ENCODE results near the gene NOPCHAP1.
"Not testable (repeated sequence)": the region's sequence is repeated elsewhere in the genome, so short reads cannot be mapped to it uniquely, and the experiment has no call there.

The NOPCHAP1 gene, protein sequence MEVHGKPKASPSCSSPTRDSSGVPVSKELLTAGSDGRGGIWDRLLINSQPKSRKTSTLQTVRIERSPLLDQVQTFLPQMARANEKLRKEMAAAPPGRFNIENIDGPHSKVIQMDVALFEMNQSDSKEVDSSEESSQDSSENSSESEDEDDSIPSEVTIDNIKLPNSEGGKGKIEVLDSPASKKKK

DNA sequence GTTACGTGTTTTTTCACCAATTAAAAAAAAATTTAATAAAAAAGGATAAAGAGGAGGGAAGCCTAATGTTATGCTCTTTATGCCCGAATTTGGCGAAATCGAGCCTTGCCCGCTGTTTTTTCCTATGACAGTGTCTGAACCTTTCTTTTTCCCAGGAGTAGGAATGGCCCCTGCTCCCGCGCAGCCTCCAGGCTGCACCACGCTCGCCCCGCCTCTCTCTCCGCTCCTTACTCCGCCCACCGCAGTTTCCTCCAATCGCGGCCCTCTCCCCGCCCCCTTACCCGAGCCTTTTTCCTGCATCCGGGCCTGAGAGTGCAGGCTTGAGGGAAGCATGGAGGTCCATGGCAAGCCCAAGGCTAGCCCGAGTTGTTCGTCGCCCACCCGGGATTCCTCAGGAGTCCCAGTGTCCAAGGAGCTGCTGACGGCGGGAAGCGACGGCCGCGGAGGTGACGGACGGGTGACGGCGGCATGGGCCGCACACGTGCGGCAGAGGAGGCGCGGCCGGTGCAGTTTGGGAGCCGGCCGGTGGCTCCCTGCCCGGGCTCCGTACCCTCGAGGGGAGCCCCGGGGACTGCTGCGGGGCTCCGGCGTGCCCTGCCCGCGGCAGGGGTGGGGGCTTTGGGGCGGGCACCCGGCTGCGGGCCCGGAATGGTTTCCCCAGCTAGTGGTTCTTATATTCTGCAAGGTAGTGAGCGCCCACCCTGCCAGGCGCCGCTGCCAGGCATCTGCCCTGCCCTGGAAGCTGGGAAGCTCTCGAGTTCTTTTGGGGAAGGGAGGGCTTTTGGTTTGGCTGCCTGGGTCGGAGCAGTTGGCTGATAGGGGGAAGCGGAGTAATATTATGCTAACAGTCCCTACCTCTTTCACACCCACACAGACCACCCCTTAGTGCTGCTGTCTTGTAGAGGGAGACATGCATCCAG is at the start of gene NOPCHAP1:
Gene NOPCHAP1, plus strand, starts transcription at position 295 of the 920 bp plus-strand sequence. Its CDS starts 37 bp downstream, at position 332.
- DNase-seq (ENCODE audit: low spot score) = peak; percentile 93

DNA sequence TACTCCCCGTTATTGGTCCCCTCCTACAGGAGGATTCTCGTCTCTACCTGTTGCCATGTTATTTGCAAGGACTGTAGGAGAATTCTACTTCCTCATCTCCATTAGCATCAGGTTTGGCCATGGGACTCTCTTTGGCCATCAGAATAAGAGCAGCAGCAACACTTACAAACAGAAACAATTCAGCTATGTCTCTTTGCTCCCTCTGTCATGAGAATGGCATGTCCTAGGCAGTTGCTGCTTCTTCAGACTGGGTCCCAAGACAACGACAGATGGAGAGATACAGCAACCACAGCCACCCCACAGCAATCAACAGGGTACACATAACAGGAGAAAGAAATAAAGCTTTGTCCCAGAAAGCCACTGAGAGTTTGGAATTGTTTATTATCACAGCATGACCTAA is 47.7 kb upstream of the NOPCHAP1 start:
- no peak for DNase-seq (ENCODE audit: low spot score)

DNA sequence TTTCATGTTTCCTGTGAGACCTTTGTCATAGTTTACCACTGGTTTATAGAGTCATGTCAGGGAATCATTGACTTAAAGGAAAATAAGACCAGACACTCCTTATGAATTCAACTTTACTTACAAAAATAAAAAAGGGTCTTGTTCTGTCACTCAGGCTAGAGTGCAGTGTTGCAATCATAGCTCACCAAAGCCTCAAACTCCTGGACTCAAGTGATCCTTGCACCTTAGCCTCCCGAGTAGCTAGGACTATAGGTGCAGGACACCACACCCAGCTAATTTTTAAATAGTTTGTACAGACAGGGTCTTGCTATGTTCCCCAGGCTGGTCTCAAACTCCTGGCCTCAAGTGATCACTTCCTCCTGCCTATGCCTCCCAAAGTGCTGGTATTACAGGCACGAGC is 47.0 kb upstream of the NOPCHAP1 start:
- DNase-seq (ENCODE audit: low spot score) = no peak

DNA sequence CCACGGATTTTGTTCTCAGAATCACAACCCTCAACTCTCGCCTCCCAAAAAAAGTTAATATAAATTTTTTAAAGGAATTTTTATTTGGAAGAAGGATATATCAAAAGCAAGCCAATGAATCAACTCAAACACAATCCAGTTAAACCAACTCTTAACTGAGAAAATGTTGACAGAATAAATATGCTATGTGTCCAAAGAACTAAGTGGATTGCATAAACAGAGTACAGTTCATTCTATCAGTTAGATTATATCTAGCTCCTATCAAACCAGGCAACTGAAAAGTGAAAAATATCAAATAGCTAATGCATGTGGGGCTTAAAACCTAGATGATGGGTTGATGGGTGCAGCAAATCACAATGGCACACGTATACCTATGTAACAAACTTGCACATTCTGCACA is 44.7 kb upstream of the NOPCHAP1 start:
- DNase-seq (ENCODE audit: low spot score) = no peak

DNA sequence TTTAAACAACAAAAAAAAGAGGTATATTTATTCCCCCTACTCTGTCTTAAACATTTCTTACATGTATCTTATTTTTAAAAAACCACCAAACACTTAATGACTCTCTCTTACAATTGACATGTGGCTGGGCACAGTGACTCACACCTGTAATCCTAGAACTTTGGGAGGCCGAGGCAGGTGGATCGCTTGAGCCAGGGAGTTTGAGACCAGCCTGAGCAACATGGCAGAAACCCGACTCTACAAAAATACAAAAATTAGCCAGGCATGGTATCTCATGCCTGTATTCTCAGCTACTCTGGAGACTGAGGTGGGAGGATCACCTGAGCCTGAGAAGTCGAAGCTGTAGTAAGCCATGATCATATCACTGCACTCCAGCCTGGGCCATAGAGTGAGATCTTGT is 44.0 kb upstream of the NOPCHAP1 start:
- DNase-seq (ENCODE audit: low spot score) = no peak

DNA sequence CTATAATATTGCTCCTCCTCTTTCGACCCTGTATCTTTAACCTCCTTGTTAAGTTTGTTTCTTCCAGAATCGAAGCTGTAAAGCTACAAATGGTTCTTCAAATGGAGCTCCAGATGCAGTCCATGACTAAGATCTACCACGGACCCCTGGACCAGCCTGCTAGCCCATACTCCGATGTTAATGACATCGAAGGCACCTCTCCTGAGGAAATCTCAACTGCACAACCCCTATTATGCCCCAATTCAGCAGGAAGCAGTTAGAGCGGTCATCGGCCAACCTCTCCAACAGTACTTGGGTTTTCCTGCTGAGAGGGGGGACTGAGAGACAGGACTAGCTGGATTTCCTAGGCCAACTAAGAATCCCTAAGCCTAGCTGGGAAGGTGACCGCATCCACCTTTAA is 42.7 kb upstream of the NOPCHAP1 start:
- DNase-seq (ENCODE audit: low spot score) = not testable (repeated sequence)

DNA sequence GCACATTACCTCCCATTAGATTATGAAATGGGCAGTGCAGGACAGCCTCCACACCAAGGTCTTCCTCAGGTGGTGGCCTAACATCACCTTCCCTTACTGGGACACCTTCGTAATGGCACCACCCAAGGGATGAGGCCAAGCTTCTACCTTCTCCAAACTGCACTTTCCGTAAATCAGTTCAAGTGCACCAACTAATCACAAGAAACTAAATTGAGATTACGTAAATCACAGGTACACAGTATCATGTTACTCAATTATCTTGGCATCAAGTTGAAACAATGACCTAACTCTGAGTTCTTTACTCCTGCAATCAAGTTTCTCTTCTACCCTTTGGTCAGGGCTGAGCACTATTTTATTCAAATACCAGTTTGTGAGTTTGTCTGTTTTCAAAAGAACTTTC is 41.9 kb upstream of the NOPCHAP1 start:
- DNase-seq (ENCODE audit: low spot score) = no peak

DNA sequence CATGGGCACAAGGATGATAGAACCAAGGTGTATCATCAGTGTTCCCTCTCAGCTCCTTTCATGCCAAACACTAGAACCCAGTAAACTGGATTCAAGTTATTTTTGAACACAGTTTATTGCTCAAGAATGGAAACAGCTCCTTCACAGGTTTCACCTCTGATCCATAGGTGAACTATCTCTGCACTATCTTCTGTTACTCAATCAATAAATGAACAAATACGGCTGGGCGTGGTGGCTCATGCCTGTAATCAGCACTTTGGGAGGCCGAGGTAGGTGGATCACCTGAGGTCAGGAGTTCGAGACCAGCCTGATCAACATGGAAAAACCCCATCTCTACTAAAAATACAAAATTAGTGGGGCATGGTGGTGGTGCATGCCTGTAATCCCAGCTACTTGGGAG is 37.4 kb upstream of the NOPCHAP1 start:
- DNase-seq (ENCODE audit: low spot score) = not testable (repeated sequence)

DNA sequence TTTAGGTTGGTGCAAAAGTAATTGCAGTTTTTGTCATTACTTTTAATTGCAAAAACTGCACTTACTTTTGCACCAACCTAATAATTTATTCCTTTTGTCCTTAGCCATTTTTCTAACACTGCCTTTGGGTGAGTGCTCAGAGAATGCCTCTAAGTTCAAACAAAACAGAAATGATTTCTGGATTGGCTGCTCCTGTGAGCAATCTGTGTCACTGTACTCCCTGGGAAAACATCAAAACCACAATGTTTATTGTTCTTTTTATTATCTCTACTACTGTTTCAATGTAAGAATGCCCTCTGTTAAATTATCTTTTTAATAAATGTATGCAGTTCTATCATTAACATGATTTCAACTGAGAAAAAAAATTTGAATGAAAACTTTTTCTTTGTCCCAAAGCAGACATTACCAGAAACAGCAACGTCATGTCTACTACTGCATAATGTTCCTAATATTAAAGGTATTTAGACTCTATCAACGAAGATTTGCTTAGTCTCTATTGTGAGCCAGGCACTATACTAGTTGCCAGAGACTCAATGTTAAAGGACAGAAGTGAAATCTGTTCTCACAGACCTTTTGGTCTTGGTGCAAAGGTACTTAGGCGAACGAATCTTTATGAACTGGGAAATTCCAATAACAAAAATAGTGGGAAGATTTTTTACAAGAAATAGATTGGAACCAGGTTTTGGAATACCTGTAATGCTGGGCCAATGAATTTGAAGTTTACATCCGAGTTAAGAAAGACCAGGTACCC is 34.2 kb upstream of the NOPCHAP1 start:
- DNase-seq (ENCODE audit: low spot score) = no peak

DNA sequence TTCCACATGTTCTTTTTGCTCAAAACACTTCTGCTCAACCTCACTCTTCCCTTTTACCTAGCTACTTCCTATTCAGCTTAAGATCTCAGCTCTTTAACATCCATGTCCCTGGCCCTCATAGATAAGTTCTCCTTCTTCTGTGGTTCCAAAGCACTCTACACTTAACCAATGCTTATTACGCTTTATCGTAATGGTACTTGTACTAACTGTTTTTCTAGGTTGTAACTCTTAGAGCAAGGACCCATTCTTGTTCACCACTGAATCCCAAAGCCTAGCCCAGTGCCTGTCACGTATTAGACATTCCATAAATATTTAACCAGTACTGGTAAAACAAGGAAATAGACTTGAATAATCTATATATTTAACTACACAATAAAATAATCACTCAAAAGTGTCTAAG is 33.3 kb upstream of the NOPCHAP1 start:
- no peak for DNase-seq (ENCODE audit: low spot score)

DNA sequence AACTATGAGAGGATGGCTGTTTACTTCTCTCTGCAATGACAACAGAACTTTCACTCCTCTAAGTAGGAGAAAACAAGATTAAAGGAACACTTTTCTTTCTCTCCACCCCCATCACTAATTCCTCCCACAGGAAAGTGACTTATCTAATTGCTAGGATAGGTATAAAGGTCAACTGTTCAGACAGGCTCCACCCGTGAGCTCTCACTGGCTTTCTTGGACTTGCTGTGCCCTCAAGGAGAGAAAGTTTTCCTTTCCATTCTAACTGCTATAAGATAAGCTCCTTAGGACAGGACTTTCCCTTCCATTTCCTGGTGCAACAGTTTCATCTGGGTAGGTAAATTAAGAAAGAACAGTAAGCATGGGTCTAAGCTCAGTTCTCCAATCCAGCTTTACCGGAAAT is 32.8 kb upstream of the NOPCHAP1 start:
- DNase-seq (ENCODE audit: low spot score) = no peak

DNA sequence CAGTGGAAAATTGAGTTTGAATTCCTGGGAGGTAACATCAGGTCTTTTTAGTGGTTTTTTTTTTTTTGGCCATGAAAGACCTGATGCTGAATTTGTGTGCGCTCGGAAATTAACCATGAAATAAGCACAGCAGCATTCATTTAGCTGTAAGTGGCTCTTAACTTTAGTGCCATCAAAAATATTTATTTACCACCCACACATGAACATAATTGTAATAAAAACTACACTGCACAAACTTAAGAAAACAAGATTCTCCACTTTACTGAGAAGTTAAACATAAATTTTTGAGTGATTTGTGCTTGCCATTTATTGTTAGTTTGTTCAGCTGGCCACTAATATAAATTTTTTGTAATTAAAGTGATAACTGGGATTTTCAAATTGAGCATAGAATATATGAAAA is 30.4 kb upstream of the NOPCHAP1 start:
- no peak for DNase-seq (ENCODE audit: low spot score)

DNA sequence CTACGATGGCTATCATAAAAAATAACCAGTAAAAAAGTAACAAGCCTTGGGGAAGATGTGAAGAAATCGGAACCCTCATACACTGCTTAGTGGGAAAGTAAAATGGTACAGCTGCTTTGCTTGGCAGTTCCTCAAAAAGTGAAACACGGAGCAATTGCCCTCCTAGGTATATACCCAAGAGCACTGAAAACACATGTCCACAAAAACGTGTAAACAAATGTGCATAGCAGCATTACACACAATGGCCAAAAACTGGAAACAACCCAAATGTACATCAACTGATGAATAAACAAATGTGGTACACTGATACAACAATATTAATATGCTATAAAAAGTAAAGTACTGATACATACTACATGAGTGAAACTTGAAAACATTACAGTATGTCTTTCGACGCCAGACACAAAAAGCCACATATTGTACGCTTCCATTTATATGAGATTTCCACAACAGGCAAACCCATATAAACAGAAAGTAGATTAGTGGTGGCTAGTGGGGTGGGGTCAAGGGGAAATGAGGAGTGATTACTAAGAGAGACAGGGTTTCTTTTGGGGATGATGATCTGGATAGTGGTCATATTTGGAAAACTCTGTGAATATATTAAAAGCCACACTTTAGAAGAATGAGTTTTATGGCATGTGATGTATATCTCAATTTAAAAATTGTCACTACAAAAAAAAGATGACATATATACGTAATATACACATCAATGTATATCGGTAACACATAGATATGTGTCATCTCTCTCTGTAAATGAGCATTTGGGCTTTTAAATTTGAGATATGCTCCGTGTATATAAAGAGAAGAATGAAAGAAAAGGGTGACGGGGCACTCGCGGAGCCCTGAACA is 29.0 kb upstream of the NOPCHAP1 start:
- no peak for DNase-seq (ENCODE audit: low spot score)

DNA sequence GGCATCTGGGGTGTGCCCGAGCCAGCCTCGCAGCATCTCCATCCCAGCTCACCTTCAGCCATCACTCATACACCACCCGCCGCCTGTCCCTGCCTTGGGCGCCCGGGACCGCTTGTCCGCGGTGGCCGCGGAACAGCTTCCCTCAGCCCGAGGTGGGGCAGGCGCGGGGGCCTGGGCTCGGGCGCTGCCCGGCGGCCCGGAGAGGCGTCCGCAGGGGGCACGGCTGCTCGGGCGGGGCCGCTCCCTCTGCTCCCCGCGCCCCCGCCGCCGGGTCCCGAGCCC is 28.5 kb upstream of the NOPCHAP1 start:
- DNase-seq (ENCODE audit: low spot score) = no peak

DNA sequence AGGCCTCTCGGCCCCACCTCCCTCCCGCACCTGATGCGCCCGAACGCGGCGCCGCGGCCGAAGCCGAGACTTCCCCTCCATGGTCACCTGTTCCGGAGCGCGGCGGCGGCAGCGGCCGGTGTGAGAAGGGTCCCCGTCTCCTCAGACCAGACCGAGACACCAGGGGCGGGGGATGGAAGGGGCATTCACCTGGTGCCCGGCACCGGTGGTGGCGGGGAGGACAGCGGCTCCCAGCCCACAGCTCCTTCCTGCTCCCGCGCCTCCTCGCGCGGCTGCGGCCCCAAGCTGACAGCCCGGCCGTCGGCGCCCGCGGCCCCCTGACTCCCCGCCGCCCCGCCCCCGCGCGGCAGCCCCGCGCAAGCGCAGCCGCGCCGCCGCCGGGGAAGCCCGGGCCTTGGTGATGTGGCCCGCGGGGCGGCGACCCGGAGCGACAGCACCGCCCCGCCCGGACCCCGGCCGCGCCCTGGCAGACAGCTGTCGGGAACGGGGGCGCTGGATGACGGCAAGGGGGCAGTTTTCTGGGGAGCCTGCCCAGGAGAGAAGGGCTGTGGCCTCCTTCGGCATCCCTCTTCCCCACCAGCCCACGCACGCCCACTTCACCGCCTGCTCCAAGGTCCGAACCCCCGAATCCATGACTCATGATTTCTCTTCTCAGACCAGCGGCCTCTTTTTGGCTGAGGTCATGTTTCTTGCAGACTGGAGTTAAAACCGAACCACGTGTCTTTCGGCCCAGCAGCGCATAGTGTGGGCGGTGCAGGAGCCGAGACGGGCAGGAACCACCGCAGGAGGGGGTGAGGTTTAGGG is 27.9 kb upstream of the NOPCHAP1 start, which contains the start of gene SLC41A2:
Gene SLC41A2, minus strand, starts transcription at position 290 of the 804 bp plus-strand sequence. CDS start 29,763 bp downstream, outside the sequence.
- DNase-seq (ENCODE audit: low spot score) = peak; percentile 68

DNA sequence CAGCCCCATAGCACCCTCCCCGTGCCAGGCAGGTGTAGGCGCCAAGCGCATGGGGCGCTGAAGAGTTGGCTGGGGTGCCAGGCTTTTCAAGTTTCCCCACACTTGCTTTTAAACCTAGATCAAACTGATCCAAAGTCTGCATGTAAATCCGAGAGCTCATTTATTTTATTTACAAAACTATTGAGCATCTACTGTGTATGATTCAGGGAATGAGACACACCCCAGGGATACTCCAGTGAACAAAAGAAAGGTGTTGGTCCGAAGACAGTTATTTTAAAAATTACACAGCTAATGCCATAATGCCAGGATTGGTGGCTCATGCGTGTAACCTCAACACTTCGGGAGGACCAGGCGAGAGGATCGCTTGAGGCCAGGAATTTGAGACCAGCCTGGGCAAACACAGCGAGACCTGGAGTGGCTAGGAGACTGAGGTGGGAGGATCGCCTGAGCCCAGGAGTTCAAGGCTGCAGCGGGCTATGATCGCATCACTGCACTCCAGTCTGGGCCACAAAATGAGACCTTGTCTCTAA is 27.2 kb upstream of the NOPCHAP1 start:
- no peak for DNase-seq (ENCODE audit: low spot score)

DNA sequence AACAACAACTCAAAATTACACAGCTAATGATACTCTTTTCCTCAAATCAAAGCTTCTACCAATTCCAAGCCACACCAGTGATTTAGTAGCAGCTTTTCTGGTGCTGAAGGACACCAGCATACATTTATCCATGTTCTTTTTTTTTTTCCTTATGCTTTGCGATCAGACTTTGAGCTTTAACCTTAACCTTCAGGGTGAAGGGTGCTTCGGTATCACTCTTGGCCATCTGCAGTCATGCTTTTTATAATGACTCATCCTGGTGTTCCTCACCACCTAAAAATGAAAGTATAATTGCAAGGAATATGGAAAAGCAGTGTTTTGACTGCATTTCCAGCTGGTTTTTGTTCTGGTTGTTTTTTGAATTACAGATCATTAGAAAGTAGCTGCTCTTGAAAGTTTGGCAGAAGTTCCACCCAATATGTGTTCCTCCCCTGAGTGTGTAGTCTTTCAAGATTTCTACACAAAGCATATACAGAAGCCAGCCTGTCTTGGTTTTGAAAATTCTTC is 26.7 kb upstream of the NOPCHAP1 start:
- DNase-seq (ENCODE audit: low spot score) = no peak

DNA sequence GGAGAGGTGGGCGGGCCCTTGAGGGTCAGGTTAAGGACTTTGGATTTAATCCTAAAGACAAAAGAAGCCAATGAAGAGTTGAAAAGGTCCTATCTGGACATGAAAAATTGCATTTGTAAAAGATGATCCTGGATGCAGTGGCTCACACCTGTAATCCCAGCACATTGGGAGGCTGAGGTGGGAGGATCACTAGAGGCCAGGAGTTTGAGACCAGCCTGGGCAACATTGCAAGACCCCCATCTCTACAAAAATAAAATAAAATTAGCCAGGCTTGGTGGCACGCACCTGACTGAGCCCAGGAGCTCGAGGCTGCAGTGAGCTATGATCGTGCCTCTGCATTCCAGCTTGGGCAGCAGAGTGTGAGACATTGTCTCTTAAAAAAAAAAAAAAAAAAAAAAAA is 25.7 kb upstream of the NOPCHAP1 start:
- DNase-seq (ENCODE audit: low spot score) = no peak

DNA sequence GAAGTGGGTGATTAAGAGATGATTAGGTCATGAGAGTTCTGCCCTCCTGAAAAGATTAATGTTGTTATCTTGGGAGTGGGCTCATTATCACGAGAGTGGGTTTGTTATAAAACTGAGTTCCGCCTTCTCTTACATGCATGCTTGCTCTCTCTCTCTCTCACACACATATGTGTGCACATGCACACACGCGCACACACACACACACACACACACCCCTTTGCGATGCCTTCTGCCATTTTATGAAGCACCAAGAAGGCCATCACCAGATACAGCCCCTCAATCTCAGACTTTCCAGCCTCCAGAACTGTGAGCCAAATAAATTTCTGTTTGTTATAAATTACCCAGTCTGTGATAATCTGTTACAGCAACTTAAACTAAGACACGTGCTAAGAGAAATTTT is 22.4 kb upstream of the NOPCHAP1 start:
- no peak for DNase-seq (ENCODE audit: low spot score)

DNA sequence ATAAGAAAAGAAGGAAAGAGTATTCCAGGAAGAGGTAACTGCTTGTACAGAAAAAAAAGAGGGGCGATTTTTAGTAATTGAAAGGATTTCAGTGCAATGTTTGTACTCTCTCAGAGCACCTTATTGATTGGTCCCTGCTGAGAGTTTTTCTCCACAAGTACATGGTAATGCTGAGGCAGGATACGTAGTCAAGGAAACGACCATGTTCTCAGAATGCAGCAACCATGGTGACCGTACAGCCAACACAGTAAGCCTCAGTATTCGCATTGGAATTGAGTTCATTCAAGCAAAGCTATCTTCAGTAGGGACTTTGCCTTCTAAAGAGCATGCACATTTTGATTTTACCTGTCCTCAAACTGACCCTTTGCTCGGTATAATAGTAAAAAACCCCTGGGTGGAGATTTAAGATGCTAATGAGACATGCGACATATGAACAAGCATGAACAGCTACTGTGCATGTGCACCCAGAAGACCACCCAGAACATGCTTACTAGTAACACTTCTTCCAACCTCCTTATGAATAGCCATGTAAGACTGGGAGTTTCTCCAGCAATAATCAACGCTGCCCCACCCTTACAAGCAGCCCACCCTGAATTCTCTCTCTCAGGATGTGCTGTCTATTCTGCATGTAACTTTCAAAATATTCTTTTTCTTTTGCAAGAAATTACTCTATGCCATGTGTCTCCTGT is 21.8 kb upstream of the NOPCHAP1 start:
- DNase-seq (ENCODE audit: low spot score) = no peak
